B cell (primary cell): ENCODE data around the gene GZMB. TPM values are rescaled to one million over a fixed set of nuclear protein-coding genes. Genes with fewer than 3 reads are reported as not detected.

Experiments
- ATAC-seq: fragments of 200-7000 bp; cut with Tn5 transposase; one replicate; pipeline ENCODE4 v1.10.0; 2021; ENCODE audit warnings: low read depth, mild to moderate bottlenecking, moderate number of reproducible peaks, moderate library complexity
- CTCF ChIA-PET: fragments of 350-600 bp; sonication (Branson Sonifier 250); formaldehyde crosslinking; loops from one replicate; lab custom pipeline; 2021; ENCODE audit warnings: antibody characterized with exemption, inconsistent platforms; lab: Charles Lee
- POLR2A ChIA-PET: fragments of 350-600 bp; sonication (Branson Sonifier 250); formaldehyde crosslinking; loops from one replicate; lab custom pipeline; 2021; ENCODE audit warnings: antibody characterized with exemption; lab: Charles Lee
- DNase-seq: peaks from one replicate; pipeline ENCODE4 v3.0.0; 2013
- H2AFZ ChIP-seq: 2 replicates; pipeline ENCODE4 v1.6.1; 2012; ENCODE audit warnings: mild to moderate bottlenecking, low read depth, low read length; ENCODE audit not compliant: insufficient read depth, poor library complexity, severe bottlenecking
- H3K27ac ChIP-seq, 2 donors: 1 replicate in 1 of 2; 2 replicates in 1 of 2; pipeline ENCODE4 v1.5.1; 2012 to 2013; ENCODE audit warnings: low read length in 2 of 2, mild to moderate bottlenecking in 2 of 2, moderate library complexity in 1 of 2
- H3K27me3 ChIP-seq, 4 experiments: fragments of 200-600 bp in 1 of 4; sonication (generic) in 1 of 4; replicated peaks in 1 of 4; 1 replicate in 2 of 4; 2 replicates in 2 of 4; pipeline versions ENCODE4 v1.6.1 to v1.7.0; 2013 to 2016; ENCODE audit warnings: low read length in 3 of 4, mild to moderate bottlenecking in 2 of 4, mixed read lengths in 1 of 4, moderate library complexity in 1 of 4; ENCODE audit not compliant: insufficient read depth in 4 of 4, control insufficient read depth in 3 of 4; ENCODE audit errors: control extremely low read depth in 1 of 4
- H3K36me3 ChIP-seq, 2 experiments: replicated peaks in 1 of 2; 1 replicate in 1 of 2; 2 replicates in 1 of 2; pipeline versions ENCODE4 v1.6.1 to v1.7.1; 2013; ENCODE audit warnings: low read length in 1 of 2; ENCODE audit not compliant: insufficient read depth in 2 of 2, control insufficient read depth in 1 of 2; ENCODE audit errors: control extremely low read depth in 1 of 2, extremely low read depth in 1 of 2
- H3K4me1 ChIP-seq, 2 donors: fragments of 200-600 bp in 1 of 2; sonication (generic) in 1 of 2; 1 replicate in 1 of 2; 2 replicates in 1 of 2; pipeline versions ENCODE4 v1.5.1 to v1.6.1; 2013 to 2017; ENCODE audit warnings: low read length in 2 of 2; ENCODE audit not compliant: control insufficient read depth in 2 of 2, insufficient read depth in 2 of 2
- H3K4me2 ChIP-seq: replicated peaks from 2 replicates; pipeline ENCODE3; 2012; ENCODE audit warnings: mild to moderate bottlenecking, low read depth, low read length; ENCODE audit not compliant: poor library complexity, severe bottlenecking
- H3K4me3 ChIP-seq, 5 experiments: fragments of 200-600 bp in 1 of 5; sonication (generic) in 1 of 5; 1 replicate in 3 of 5; 2 replicates in 2 of 5; pipeline versions ENCODE4 v1.5.1 to v1.7.0; 2011 to 2016; ENCODE audit warnings: low read length in 4 of 5, mild to moderate bottlenecking in 4 of 5, low read depth in 2 of 5, control low read depth in 1 of 5, moderate library complexity in 1 of 5; ENCODE audit not compliant: insufficient read depth in 1 of 5; ENCODE audit errors: control extremely low read depth in 1 of 5, extremely low read depth in 1 of 5
- H3K79me2 ChIP-seq: fragments of 200-600 bp; sonication (generic); one replicate; pipeline ENCODE4 v1.6.0; 2016; ENCODE audit warnings: low read length; ENCODE audit not compliant: control insufficient read depth, insufficient read depth
- H3K9ac ChIP-seq: fragments of 200-600 bp; sonication (generic); 2 replicates; pipeline ENCODE4 v1.6.1; 2017; ENCODE audit warnings: mild to moderate bottlenecking, low read length, moderate library complexity
- H3K9me3 ChIP-seq, 3 donors: one replicate each; pipeline versions ENCODE4 v1.6.1 to v1.7.1; 2013; ENCODE audit warnings: low read length in 2 of 3; ENCODE audit not compliant: control insufficient read depth in 2 of 3, insufficient read depth in 1 of 3; ENCODE audit errors: control extremely low read depth in 1 of 3
- H4K20me1 ChIP-seq: 2 replicates; pipeline ENCODE4 v1.6.0; 2012; ENCODE audit warnings: mild to moderate bottlenecking, low read length; ENCODE audit not compliant: insufficient read depth, control insufficient read depth, poor library complexity, severe bottlenecking
- H3K27ac Mint-ChIP-seq: one replicate; pipeline ENCODE4 v1.8.0; 2021; ENCODE audit warnings: mixed read lengths
- H3K27me3 Mint-ChIP-seq: one replicate; pipeline ENCODE4 v1.8.0; 2021; ENCODE audit warnings: mixed read lengths
- H3K4me1 Mint-ChIP-seq: one replicate; pipeline ENCODE4 v1.8.0; 2021; ENCODE audit warnings: mixed read lengths
- H3K4me3 Mint-ChIP-seq: one replicate; pipeline ENCODE4 v1.8.0; 2021; ENCODE audit warnings: mixed read lengths
- H3K9me3 Mint-ChIP-seq: one replicate; pipeline ENCODE4 v1.8.0; 2022; ENCODE audit warnings: mixed read lengths; ENCODE audit not compliant: insufficient read depth
- EZH2 ChIP-seq: IDR thresholded peaks from 2 replicates; pipeline ENCODE4 v1.6.1; 2012; ENCODE audit warnings: borderline replicate concordance, low read depth, mild to moderate bottlenecking, moderate library complexity, low read length; ENCODE audit not compliant: insufficient read depth, poor library complexity, severe bottlenecking
- WGBS: methylation state at CpG from one replicate; pipeline ENCODE4 v1.1.5; 2013; ENCODE audit warnings: missing lambda C conversion rate; ENCODE audit not compliant: insufficient coverage; 5-methylcytosine and 5-hydroxymethylcytosine counted together
- intact Hi-C: fragments of 100-400 bp; cut with micrococcal nuclease; formaldehyde crosslinking; loops from one replicate; pipeline ENCODE4 v1.10.0; 2022
- polyA plus RNA-seq: library from polyadenylated mRNA; depleted of rRNA; stranded (reverse); fragments of >200 nt; gene quantifications from 2 replicates; pipeline ENCODE4 v1.2.3, GENCODE V29; 2012
- total RNA-seq, 2 donors: library from RNA; stranded (reverse); fragments of 120-200 nt in 1 of 2; gene quantifications; 1 replicate in 1 of 2; 2 replicates in 1 of 2; pipeline versions ENCODE4 v1.2.3 to v1.2.4, GENCODE V29; 2013 to 2022
- TF ChIP-seq, protein P1 (sequence below): fragments of 200-600 bp; IDR thresholded peaks from one replicate; pipeline ENCODE4 v1.8.0; 2022; ENCODE audit warnings: antibody characterized with exemption, mild to moderate bottlenecking

Gene GZMB
- total and polyA plus RNA-seq, 2 donors (not counting 1 experiment from before 2014, with no cell fraction given): 0.88 to 1.5 TPM

DNA sequence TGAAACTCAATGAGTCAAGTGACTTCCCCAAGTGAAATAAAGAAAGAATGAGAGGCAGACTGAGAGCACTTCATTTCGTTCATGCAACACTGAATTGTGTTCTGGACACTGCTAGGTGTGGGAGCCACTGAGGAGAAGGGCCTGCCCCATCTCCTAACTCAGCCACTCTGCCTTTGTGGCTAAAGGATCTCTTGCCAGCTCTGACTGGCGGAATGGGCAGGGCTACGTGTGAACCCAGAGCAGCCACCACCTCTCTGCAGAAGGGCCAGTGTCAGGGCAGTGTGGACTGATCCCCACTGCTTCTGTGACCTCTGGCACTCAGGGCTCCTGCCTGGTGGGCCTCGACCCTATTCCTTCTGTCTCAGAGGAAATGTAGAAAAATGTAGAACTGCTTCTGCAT lies 46.5 kb upstream of the GZMB start:
- Histone ChIP-seq H3K4me3 (no peak overlapping the region), H3K27ac (no peak overlapping the region), H3K9me3 (no peaks in the 10 kb centered on the region), H3K4me1 (peaks cover 15 to 18% of the 10 kb centered on the region in 2 donors), H4K20me1 (no peaks in the 10 kb centered on the region), H3K9ac (no peak overlapping the region), H3K79me2 (no peaks in the 10 kb centered on the region), H3K4me2 (no peak overlapping the region), H3K36me3 (no peaks in the 10 kb centered on the region), H3K27me3 (no peaks in the 10 kb centered on the region), H2AFZ (peak overlapping the region; percentile 30)
- DNase-seq: no peak
- CTCF ChIA-PET: interaction anchor here (1.2 to 5.6 kb wide), 7 partner anchors 9 to 196 kb away, joined by 3 to 74 read pairs (median 21); partner anchors contain the start of gene GZMH
- no peak for ATAC-seq
- TF ChIP-seq, protein P1, sequence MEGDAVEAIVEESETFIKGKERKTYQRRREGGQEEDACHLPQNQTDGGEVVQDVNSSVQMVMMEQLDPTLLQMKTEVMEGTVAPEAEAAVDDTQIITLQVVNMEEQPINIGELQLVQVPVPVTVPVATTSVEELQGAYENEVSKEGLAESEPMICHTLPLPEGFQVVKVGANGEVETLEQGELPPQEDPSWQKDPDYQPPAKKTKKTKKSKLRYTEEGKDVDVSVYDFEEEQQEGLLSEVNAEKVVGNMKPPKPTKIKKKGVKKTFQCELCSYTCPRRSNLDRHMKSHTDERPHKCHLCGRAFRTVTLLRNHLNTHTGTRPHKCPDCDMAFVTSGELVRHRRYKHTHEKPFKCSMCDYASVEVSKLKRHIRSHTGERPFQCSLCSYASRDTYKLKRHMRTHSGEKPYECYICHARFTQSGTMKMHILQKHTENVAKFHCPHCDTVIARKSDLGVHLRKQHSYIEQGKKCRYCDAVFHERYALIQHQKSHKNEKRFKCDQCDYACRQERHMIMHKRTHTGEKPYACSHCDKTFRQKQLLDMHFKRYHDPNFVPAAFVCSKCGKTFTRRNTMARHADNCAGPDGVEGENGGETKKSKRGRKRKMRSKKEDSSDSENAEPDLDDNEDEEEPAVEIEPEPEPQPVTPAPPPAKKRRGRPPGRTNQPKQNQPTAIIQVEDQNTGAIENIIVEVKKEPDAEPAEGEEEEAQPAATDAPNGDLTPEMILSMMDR: no peak
- TF ChIP-seq EZH2: no peak
- 66% methylated on average over 3 of the region's 4 CpGs for WGBS
- Mint-ChIP-seq H3K4me1 (peaks cover 33% of the 10 kb centered on the region), H3K27ac (no peak overlapping the region), H3K4me3 (no peak overlapping the region), H3K9me3 (no peaks in the 10 kb centered on the region), H3K27me3 (no peaks in the 10 kb centered on the region)
- POLR2A ChIA-PET: no interaction called here
- intact Hi-C loops: no loop called here

DNA sequence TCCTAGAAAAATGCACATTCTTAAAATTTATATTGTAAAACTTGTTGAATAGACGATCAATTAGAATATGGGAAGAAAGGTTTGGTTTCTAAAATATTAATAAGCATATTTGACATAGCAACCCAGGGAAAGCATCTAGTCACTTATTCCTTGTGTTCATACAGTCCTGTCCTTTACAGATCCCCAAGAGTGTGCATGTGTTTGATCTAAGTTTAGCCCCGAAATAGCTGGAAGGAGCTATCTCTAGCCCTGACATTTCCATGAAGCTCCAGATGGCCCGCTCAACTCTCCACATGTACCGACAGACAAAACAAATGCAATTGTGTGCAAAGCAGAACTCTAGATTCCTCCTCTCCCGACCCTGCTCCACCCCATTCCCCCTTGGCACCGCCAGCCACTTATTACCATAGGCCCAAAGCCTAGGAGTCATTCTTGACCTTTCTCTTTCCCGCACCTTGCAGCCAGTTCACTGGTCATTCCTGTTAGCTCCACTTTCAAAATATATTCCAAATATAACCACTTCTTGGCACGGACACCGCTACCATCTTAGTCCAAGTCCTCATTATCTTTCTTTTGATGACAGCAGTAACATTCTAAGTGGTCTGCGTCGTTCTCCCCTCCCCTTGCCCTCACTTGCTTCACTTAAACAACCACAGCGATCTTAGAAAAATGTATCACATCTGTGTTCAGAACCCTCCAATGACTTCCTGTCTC lies 45.4 kb upstream of the GZMB start:
- Mint-ChIP-seq H3K27ac (no peak overlapping the region), H3K4me1 (peaks cover 43% of the 10 kb centered on the region), H3K9me3 (no peaks in the 10 kb centered on the region), H3K27me3 (no peaks in the 10 kb centered on the region), H3K4me3 (no peak overlapping the region)
- H3K9me3 ChIP-seq: no peaks in the 10 kb centered on the region
- no peaks in the 10 kb centered on the region for H3K36me3 ChIP-seq
- TF ChIP-seq, protein P1: peak; percentile 71
- no peak for TF ChIP-seq EZH2
- no peak overlapping the region for H3K27ac ChIP-seq
- H3K27me3 ChIP-seq: no peaks in the 10 kb centered on the region
- peaks cover 26% of the 10 kb centered on the region in 2 donors for H3K4me1 ChIP-seq
- WGBS: 49% methylated on average over 11 of the region's 12 CpGs
- H3K9ac ChIP-seq: no peak overlapping the region
- H3K4me2 ChIP-seq: peak overlapping the region; percentile 75
- H2AFZ ChIP-seq: peak overlapping the region; percentile 30
- intact Hi-C loops: loop anchor here (1.0 to 10.0 kb wide), 5 partner anchors 25 to 345 kb away; partner anchors contain the start of genes ADCY4, NFATC4 and RIPK3
- no peaks in the 10 kb centered on the region for H3K79me2 ChIP-seq
- H3K4me3 ChIP-seq: no peak overlapping the region
- no peaks in the 10 kb centered on the region for H4K20me1 ChIP-seq
- ATAC-seq (no peak), DNase-seq (no peak)
- POLR2A ChIA-PET: no interaction called here
- CTCF ChIA-PET: interaction anchor here (0.6 to 5.6 kb wide), 17 partner anchors 10 to 243 kb away, joined by 3 to 74 read pairs (median 4); partner anchors contain the start of gene GZMH
